Gastroesophageal sphincter (tissue), 3 donors: ENCODE results near the gene ADRM1.

ENCODE experiments used
- EP300 ChIP-seq: sonication (generic); formaldehyde crosslinking; IDR thresholded peaks from one replicate; pipeline ENCODE4 v1.6.1; 2017; ENCODE audit warnings: antibody characterized with exemption, mild to moderate bottlenecking
- POLR2A ChIP-seq, 2 donors: fragments of 450-650 bp; IDR thresholded peaks; one replicate each; pipeline ENCODE4 v1.6.1; 2017; ENCODE audit warnings: antibody characterized with exemption in 2 of 2, mild to moderate bottlenecking in 2 of 2, moderate library complexity in 1 of 2
- POLR2AphosphoS5 ChIP-seq: sonication (generic); formaldehyde crosslinking; IDR thresholded peaks from one replicate; pipeline ENCODE4 v1.6.1; 2017; ENCODE audit warnings: antibody characterized with exemption
- TF ChIP-seq, protein P1 (sequence below), 4 experiments: fragments of 200-600 bp in 2 of 4; fragments of 450-650 bp in 2 of 4; sonication (generic) in 1 of 4; IDR thresholded peaks; one replicate each; pipeline ENCODE4 v1.5.1; 2017 to 2019; ENCODE audit warnings: antibody characterized with exemption in 4 of 4, mild to moderate bottlenecking in 2 of 4, moderate library complexity in 2 of 4

DNA sequence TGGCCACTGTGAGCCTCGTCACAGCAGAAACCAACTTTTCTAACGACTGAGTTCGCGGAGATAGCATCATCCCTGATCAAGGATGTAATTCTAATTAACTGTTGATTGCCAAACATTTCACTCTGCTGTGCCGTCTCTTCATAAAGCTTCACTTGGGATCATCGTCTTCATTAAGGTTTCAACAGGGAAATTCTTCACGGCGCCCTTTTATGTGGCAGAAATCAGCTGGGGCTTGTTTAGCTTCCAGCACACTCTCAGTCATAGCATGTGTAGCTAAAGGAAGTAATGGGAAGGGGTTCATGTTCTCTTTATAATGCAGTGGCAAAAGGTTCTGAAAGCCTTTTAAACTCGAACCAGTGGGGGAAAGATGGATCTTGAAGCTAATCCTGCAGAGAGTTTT, 8.9 kb upstream of the ADRM1 start:
- TF ChIP-seq, protein P1, sequence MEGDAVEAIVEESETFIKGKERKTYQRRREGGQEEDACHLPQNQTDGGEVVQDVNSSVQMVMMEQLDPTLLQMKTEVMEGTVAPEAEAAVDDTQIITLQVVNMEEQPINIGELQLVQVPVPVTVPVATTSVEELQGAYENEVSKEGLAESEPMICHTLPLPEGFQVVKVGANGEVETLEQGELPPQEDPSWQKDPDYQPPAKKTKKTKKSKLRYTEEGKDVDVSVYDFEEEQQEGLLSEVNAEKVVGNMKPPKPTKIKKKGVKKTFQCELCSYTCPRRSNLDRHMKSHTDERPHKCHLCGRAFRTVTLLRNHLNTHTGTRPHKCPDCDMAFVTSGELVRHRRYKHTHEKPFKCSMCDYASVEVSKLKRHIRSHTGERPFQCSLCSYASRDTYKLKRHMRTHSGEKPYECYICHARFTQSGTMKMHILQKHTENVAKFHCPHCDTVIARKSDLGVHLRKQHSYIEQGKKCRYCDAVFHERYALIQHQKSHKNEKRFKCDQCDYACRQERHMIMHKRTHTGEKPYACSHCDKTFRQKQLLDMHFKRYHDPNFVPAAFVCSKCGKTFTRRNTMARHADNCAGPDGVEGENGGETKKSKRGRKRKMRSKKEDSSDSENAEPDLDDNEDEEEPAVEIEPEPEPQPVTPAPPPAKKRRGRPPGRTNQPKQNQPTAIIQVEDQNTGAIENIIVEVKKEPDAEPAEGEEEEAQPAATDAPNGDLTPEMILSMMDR (IDR thresholded peaks at IDR 0.05): no peak
- TF ChIP-seq POLR2AphosphoS5: no peak
- TF ChIP-seq EP300: no peak
- TF ChIP-seq POLR2A (IDR thresholded peaks at IDR 0.05): no peak
